Nasal cavity respiratory epithelium epithelial cell of viscerocranial mucosa (primary cell): ENCODE results near the gene TNFAIP8L1. TPM values are rescaled to one million over a fixed set of nuclear protein-coding genes. Genes with fewer than 3 reads are reported as not detected.

Experiments used
- total RNA-seq: library from RNA; depleted of rRNA; stranded (reverse); fragments of >200 nt; gene quantifications from 2 replicates; pipeline ENCODE4 v1.2.3, GENCODE V29; 2014

Gene TNFAIP8L1
- total RNA-seq, result 0.68 and 0.85 TPM in 2 replicates

GRCh38 chr19:4638828-4639530 lies at the start of gene TNFAIP8L1:
Gene TNFAIP8L1, plus strand, starts transcription at chr19:4639516. Its CDS starts 12,354 bp downstream, at chr19:4651870.

DNA sequence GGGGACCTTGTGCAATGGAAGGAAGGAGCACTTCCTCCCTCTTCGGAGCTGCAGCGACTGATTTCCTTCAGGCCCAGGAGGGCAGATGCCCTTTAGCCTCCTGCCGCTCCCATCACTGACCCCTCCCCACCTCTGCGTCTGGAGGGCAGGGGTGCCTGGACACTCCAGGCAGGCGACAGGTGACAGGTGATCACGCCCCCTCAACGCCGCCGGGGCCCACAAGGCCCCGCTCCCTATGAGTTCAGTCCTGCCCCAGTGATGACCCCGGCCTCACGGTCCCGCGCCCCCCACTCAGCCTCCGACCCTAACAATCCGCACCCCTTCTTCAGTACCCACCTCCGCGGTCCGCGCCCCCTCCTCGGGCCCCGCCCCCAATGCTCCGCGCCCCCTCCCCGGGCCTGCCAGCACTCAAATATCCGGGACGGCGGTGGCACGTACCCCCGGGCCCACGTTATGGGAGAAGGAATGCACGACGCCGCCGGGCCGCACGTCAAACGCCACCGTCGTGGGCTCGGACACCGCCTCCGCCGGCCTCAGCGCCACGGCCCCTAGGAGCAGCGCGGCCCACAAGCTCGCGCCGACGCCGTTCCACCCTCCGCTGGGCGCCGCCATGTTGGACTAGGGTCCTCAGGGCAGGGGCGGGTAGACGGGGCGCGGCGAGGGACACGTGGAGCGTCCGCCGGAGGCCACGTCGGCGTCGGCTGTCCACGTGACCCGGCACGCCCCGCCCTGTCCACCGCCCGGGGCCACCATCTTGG lies 30.6 kb downstream of the TNFAIP8L1 start, which contains the start of gene MYDGF:
TSS of gene MYDGF (minus strand) at position 620 of the 758 bp plus-strand sequence. CDS start at position 612, 8 bp downstream.

Other genes with a start within 250 kb of the TNFAIP8L1 start
- gene SH3GL1, start 239.0 kb upstream of the TNFAIP8L1 start, total RNA-seq, result 31.1 and 55.2 TPM in 2 replicates
- gene CHAF1A, start 236.9 kb upstream of the TNFAIP8L1 start, total RNA-seq, result 5.5 and 5.8 TPM in 2 replicates
- gene UBXN6, start 181.7 kb upstream of the TNFAIP8L1 start, total RNA-seq, result 69.9 and 90.6 TPM in 2 replicates
- 46.0 and 48.5 TPM in 2 replicates for gene HDGFL2, start 167.2 kb upstream of the TNFAIP8L1 start, total RNA-seq
- gene PLIN4, start 121.0 kb upstream of the TNFAIP8L1 start, total RNA-seq, result 2.4 and 12.9 TPM in 2 replicates
- 0.07 TPM in 1 of 2 replicates, not detected in the other for gene PLIN5, start 104.3 kb upstream of the TNFAIP8L1 start, total RNA-seq
- 2.1 TPM in 1 of 2 replicates, not detected in the other for gene LRG1, start 99.5 kb upstream of the TNFAIP8L1 start, total RNA-seq
- gene SEMA6B, start 79.8 kb upstream of the TNFAIP8L1 start, total RNA-seq, result under 0.01 TPM in 2 replicates
- 122 and 383 TPM in 2 replicates for gene MYDGF, start 30.8 kb downstream of the TNFAIP8L1 start, total RNA-seq
- gene DPP9, start 84.3 kb downstream of the TNFAIP8L1 start, total RNA-seq, result 38.3 and 40.3 TPM in 2 replicates
- 29.8 and 30.4 TPM in 2 replicates for gene FEM1A, start 152.2 kb downstream of the TNFAIP8L1 start, total RNA-seq
- gene TICAM1, start 192.2 kb downstream of the TNFAIP8L1 start, total RNA-seq, result 7.2 and 15.4 TPM in 2 replicates
- gene PLIN3, start 228.2 kb downstream of the TNFAIP8L1 start, total RNA-seq, result 62.2 and 138 TPM in 2 replicates